K562 (cell line): Measurements from ENCODE around the gene ADIPOR2. TPM values are rescaled to one million over a fixed set of nuclear protein-coding genes. Genes with fewer than 3 reads are reported as not detected.

Experiments
- ATAC-seq: fragments of 200-7000 bp; cut with Tn5 transposase; 3 replicates; pipeline ENCODE4 v1.9.1; 2020; ENCODE audit warnings: moderate library complexity
- BruUV-seq: library from RNA; stranded (reverse); fragments of 400-500 nt; replicated peaks from 2 replicates; lab custom pipeline; 2021; lab: Mats Ljungman, UMichigan
- CTCF ChIA-PET: fragments of 300-600 bp; formaldehyde crosslinking; extraction: SDS; loops from one replicate; lab custom pipeline; 2021; ENCODE audit warnings: low intra/inter-chr PET ratio; lab: Yijun Ruan, JAX
- POLR2A ChIA-PET: fragments of 300-600, 350-650 bp; sonication (Branson Sonifier 250); formaldehyde crosslinking; extraction: SDS; loops from one replicate; lab custom pipeline; 2021; ENCODE audit warnings: antibody characterized with exemption, inconsistent platforms; lab: Yijun Ruan, JAX
- DNase-seq, 4 experiments: peaks; one replicate each; pipeline versions ENCODE4 v3.0.0 to v3.0.0-alpha.2; 2011 to 2018; ENCODE audit warnings: low spot score in 3 of 4, mixed read lengths in 3 of 4; ENCODE audit errors: extremely low read depth in 1 of 4
- FAIRE-seq: peaks from 2 replicates; lab custom pipeline; 2011; peaks lifted over from hg19 to GRCh38; lab: Jason Lieb, UNC
- H2AFZ ChIP-seq: 2 replicates; pipeline ENCODE4 v1.6.0; 2011; ENCODE audit warnings: low read depth, low read length, control low read depth, inconsistent platforms
- H3K27ac ChIP-seq: fragments of 200-600 bp; 3 replicates; pipeline ENCODE4 v1.8.0; 2011; ENCODE audit warnings: low read depth, mild to moderate bottlenecking, control low read depth, inconsistent platforms, low read length, moderate library complexity, mixed read lengths; ENCODE audit errors: extremely low read depth
- H3K27me3 ChIP-seq, 2 experiments: fragments of 300-600 bp in 1 of 2; 2 replicates in 1 of 2; 3 replicates in 1 of 2; pipeline versions ENCODE4 v1.6.0 to v1.8.0; 2011; ENCODE audit warnings: inconsistent platforms in 2 of 2, low read length in 2 of 2, mild to moderate bottlenecking in 1 of 2, mixed read lengths in 1 of 2, moderate library complexity in 1 of 2; ENCODE audit not compliant: control insufficient read depth in 2 of 2, insufficient read depth in 2 of 2
- H3K36me3 ChIP-seq: fragments of 300-600 bp; 3 replicates; pipeline ENCODE4 v1.8.0; 2011; ENCODE audit warnings: mild to moderate bottlenecking, low read length, inconsistent platforms; ENCODE audit not compliant: control insufficient read depth, insufficient read depth
- H3K4me1 ChIP-seq, 2 experiments: fragments of 200-600 bp in 1 of 2; replicated peaks in 1 of 2; 2 replicates in 1 of 2; 3 replicates in 1 of 2; pipeline versions ENCODE4 v1.5.1 to v1.8.0; 2011; ENCODE audit warnings: inconsistent platforms in 2 of 2, low read length in 2 of 2, mild to moderate bottlenecking in 1 of 2, mixed read lengths in 1 of 2, moderate library complexity in 1 of 2; ENCODE audit not compliant: control insufficient read depth in 2 of 2, insufficient read depth in 2 of 2
- H3K4me2 ChIP-seq: 2 replicates; pipeline ENCODE4 v1.6.1; 2011; ENCODE audit warnings: low read length, control low read depth, inconsistent platforms, mixed read lengths; ENCODE audit not compliant: insufficient read depth
- H3K4me3 ChIP-seq: fragments of 200-600 bp; sonication (generic), shearing (Covaris generic); 2 replicates; pipeline ENCODE4 v1.5.1; 2016; ENCODE audit warnings: control low read depth, inconsistent platforms
- H3K79me2 ChIP-seq: fragments of 200-600 bp; 3 replicates; pipeline ENCODE4 v1.8.0; 2011; ENCODE audit warnings: low read length, inconsistent platforms; ENCODE audit not compliant: control insufficient read depth, insufficient read depth
- H3K9ac ChIP-seq, 2 experiments: 2 replicates each; pipeline versions ENCODE4 v1.6.0 to v1.6.1; 2011; ENCODE audit warnings: low read depth in 2 of 2, low read length in 2 of 2, control low read depth in 1 of 2, inconsistent platforms in 1 of 2, mild to moderate bottlenecking in 1 of 2, mixed read lengths in 1 of 2; ENCODE audit not compliant: insufficient read depth in 1 of 2
- H3K9me1 ChIP-seq: one replicate; pipeline ENCODE4 v1.6.0; 2011; ENCODE audit warnings: inconsistent platforms, mild to moderate bottlenecking, low read length, moderate library complexity; ENCODE audit not compliant: control insufficient read depth, insufficient read depth
- H3K9me3 ChIP-seq: replicated peaks from 2 replicates; pipeline ENCODE4 v1.5.1; 2011; ENCODE audit warnings: low read depth, low read length, inconsistent platforms; ENCODE audit not compliant: control insufficient read depth, insufficient read depth
- H4K20me1 ChIP-seq: replicated peaks from 2 replicates; pipeline ENCODE4 v1.6.1; 2011; ENCODE audit warnings: low read length, inconsistent platforms, mixed read lengths; ENCODE audit not compliant: control insufficient read depth, insufficient read depth
- ATF6 ChIP-seq: sonication (generic); formaldehyde crosslinking; IDR thresholded peaks from 2 replicates; pipeline ENCODE4 v1.4.0; 2020; ENCODE audit warnings: mild to moderate bottlenecking, missing genetic modification reagents
- BRCA1 ChIP-seq, 2 experiments: fragments of 450-650 bp in 1 of 2; sonication (generic) in 1 of 2; formaldehyde crosslinking in 1 of 2; IDR thresholded peaks; 2 replicates each; pipeline versions ENCODE4 v1.5.0 to v1.6.1; 2017 to 2020; ENCODE audit warnings: mild to moderate bottlenecking in 1 of 2, missing genetic modification reagents in 1 of 2
- CGGBP1 ChIP-seq: fragments of 250-450 bp; sonication (Bioruptor Pico); IDR thresholded peaks from 2 replicates; pipeline ENCODE4 v1.9.0; 2021; ENCODE audit warnings: mild to moderate bottlenecking
- CREBBP ChIP-seq: IDR thresholded peaks from one replicate; pipeline ENCODE4 v1.6.1; 2012; ENCODE audit warnings: low read depth, mild to moderate bottlenecking, control low read depth, inconsistent platforms, low read length
- HES1 ChIP-seq: fragments of 450-650 bp; IDR thresholded peaks from 2 replicates; pipeline ENCODE4 v1.6.1; 2016; ENCODE audit warnings: low read depth, mild to moderate bottlenecking, moderate library complexity
- KLF16 ChIP-seq: IDR thresholded peaks from 2 replicates; pipeline ENCODE4 v1.6.1; 2016; ENCODE audit warnings: antibody characterized with exemption
- ZNF398 ChIP-seq: fragments of 250-450 bp; sonication (Bioruptor Pico); IDR thresholded peaks from 2 replicates; pipeline ENCODE4 v1.8.0; 2021; ENCODE audit warnings: moderate library complexity, mild to moderate bottlenecking, inconsistent platforms
- ZNF639 ChIP-seq, 2 experiments: fragments of 200-800 bp in 1 of 2; sonication (Bioruptor generic) in 1 of 2; sonication (generic) in 1 of 2; formaldehyde crosslinking in 1 of 2; IDR thresholded peaks in 1 of 2; conservative IDR thresholded peaks in 1 of 2; 2 replicates each; pipeline versions ENCODE4 v1.5.0 to v1.6.1; 2016 to 2020; ENCODE audit warnings: missing compliant biosample characterization in 1 of 2, missing genetic modification characterization in 1 of 2, missing genetic modification reagents in 1 of 2
- whole genome bisulfite sequencing: fragments of 100-300 bp; shearing (Covaris generic); methylation state at CpG from one replicate; pipeline ENCODE4 v1.1.6; 2016; ENCODE audit warnings: low coverage, mixed read lengths; ENCODE audit not compliant: insufficient coverage; ENCODE audit errors: missing lambda C conversion rate; 5-methylcytosine and 5-hydroxymethylcytosine counted together
- in situ Hi-C: fragments of 300-500 bp; cut with MboI; formaldehyde crosslinking; loops from 4 replicates; pipeline ENCODE4 v1.15.0; 2018; ENCODE audit warnings: inconsistent platforms, mixed read lengths
- intact Hi-C: fragments of 100-400 bp; cut with micrococcal nuclease; formaldehyde crosslinking; loops from 2 replicates; pipeline ENCODE4 v1.14.2; 2022
- polyA plus RNA-seq, 8 experiments: library from polyadenylated mRNA; depleted of rRNA in 4 of 8; stranded (reverse) in 5 of 8; unstranded in 3 of 8; fragments of >200 nt; fragmentation: Nextera tagmentation in 2 of 8; fragmentation: Illumina TruSeq in 1 of 8; extraction: Ambion mirVana in 2 of 8; extraction: Trizol in 1 of 8; gene quantifications; 2 replicates each; pipeline versions ENCODE4 v1.2.1 to v1.2.3, GENCODE V29; 2011 to 2014; ENCODE audit warnings: inconsistent platforms in 1 of 8, missing spikeins in 1 of 8
- total RNA-seq, 7 experiments: library from RNA; depleted of rRNA in 6 of 7; stranded (reverse); fragments of >200 nt in 6 of 7; fragmentation: Illumina TruSeq in 2 of 7; extraction: Trizol in 2 of 7; gene quantifications; 2 replicates each; pipeline versions ENCODE4 v1.2.1 to v1.2.3, GENCODE V29; 2011 to 2021; ENCODE audit warnings: low replicate concordance in 1 of 7

The ADIPOR2 gene
- total and polyA plus RNA-seq, 9 of the 15 experiments (the other 6 are each of a cell fraction or from before 2014, with no cell fraction given) = 10.9 to 63.5 (median 46.0) TPM

GRCh38 chr12:1724250-1724649, 33.4 kb downstream of the ADIPOR2 start:
- intact Hi-C loops = no loop called here
- Histone ChIP-seq H3K4me1 (peaks cover 11 to 31% of the 10 kb centered on the region in 2 experiments; a peak in 4 of 5 replicates), H3K9me3 (no peaks in the 10 kb centered on the region), H3K9ac (no peak overlapping the region), H3K4me2 (no peak overlapping the region), H3K27me3 (no peaks in the 10 kb centered on the region), H3K36me3 (peaks cover 13% of the 10 kb centered on the region; the same call in 2 of the 3 replicates), H2AFZ (no peak overlapping the region), H3K4me3 (no peak overlapping the region), H3K9me1 (no peaks in the 10 kb centered on the region), H3K79me2 (peaks cover 91% of the 10 kb centered on the region), H3K27ac (no peak overlapping the region), H4K20me1 (0 out of 2 replicates have a peak, but pooled peaks cover 3% of the 10 kb centered on the region)
- ATAC-seq (no peak), DNase-seq (no peak), FAIRE-seq (no peak)
- ChIA-PET POLR2A (no interaction called here), CTCF (no interaction called here)
- in situ Hi-C loops = no loop called here
- TF ChIP-seq HES1 (no peak), CREBBP (no peak), ZNF639 (CRISPR knock-in tag; conservative IDR thresholded peaks at IDR 0.05 in 1 of 2, IDR thresholded peaks at IDR 0.05 in 1 of 2) (no peak), CGGBP1 (CRISPR knock-in tag) (no peak), ZNF398 (no peak), ATF6 (CRISPR knock-in tag) (no peak), KLF16 (no peak), BRCA1 (IDR thresholded peaks at IDR 0.05) (no peak), BRCA1 (CRISPR knock-in tag; IDR thresholded peaks at IDR 0.05) (no peak)
- BruUV-seq = no TSS peak
- 67% methylated on average over 2 of the region's 3 CpGs for WGBS
